H1 (cell line): ENCODE results near the gene CEP78. TPM values are rescaled to one million over a fixed set of nuclear protein-coding genes. Genes with fewer than 3 reads are reported as not detected.

Experiments used
- CTCF ChIA-PET: fragments of 300-600 bp; sonication (Branson Sonifier 250); formaldehyde crosslinking; loops from one replicate; lab custom pipeline; 2021; ENCODE audit not compliant: partially characterized antibody; lab: Charles Lee
- POLR2A ChIA-PET: fragments of 300-600 bp; sonication (Branson Sonifier 250); formaldehyde crosslinking; loops from one replicate; lab custom pipeline; 2021; ENCODE audit warnings: inconsistent platforms; ENCODE audit not compliant: partially characterized antibody; lab: Charles Lee
- DNase-seq, 2 experiments: peaks; one replicate each; pipeline versions ENCODE4 v3.0.0 to v3.0.0-alpha.2; 2010 to 2022; ENCODE audit warnings: low spot score in 2 of 2, low read depth in 1 of 2, mixed read lengths in 1 of 2
- FAIRE-seq: peaks from 2 replicates; lab custom pipeline; 2011; peaks lifted over from hg19 to GRCh38; lab: Jason Lieb, UNC
- H2AFZ ChIP-seq: 2 replicates; pipeline ENCODE4 v1.8.1; 2012; ENCODE audit warnings: low read length, inconsistent platforms
- H2AK5ac ChIP-seq: 2 replicates; pipeline ENCODE4 v1.6.1; 2013; ENCODE audit warnings: low read depth, low read length
- H2BK120ac ChIP-seq: replicated peaks from 2 replicates; pipeline ENCODE3; 2013; ENCODE audit warnings: low read depth, low read length, inconsistent platforms
- H2BK12ac ChIP-seq: 2 replicates; pipeline ENCODE4 v1.6.1; 2013; ENCODE audit warnings: low read depth, low read length
- H2BK15ac ChIP-seq: 2 replicates; pipeline ENCODE4 v1.6.1; 2013; ENCODE audit warnings: low read length
- H2BK20ac ChIP-seq: 2 replicates; pipeline ENCODE4 v1.6.1; 2013; ENCODE audit warnings: low read length
- H2BK5ac ChIP-seq: 2 replicates; pipeline ENCODE4 v1.6.1; 2013; ENCODE audit warnings: low read depth, low read length
- H3K14ac ChIP-seq: 2 replicates; pipeline ENCODE4 v1.6.1; 2013; ENCODE audit warnings: inconsistent platforms; ENCODE audit not compliant: insufficient read length
- H3K18ac ChIP-seq: 2 replicates; pipeline ENCODE4 v1.6.1; 2013; ENCODE audit warnings: low read length; ENCODE audit errors: extremely low read depth
- H3K23ac ChIP-seq: 2 replicates; pipeline ENCODE4 v1.6.1; 2013; ENCODE audit warnings: inconsistent platforms; ENCODE audit not compliant: insufficient read length
- H3K23me2 ChIP-seq: 2 replicates; pipeline ENCODE4 v1.6.1; 2013; ENCODE audit warnings: low read depth, low read length
- H3K27ac ChIP-seq: 2 replicates; pipeline ENCODE4 v1.6.1; 2011; ENCODE audit warnings: low read depth, low read length, inconsistent platforms
- H3K27me3 ChIP-seq, 4 experiments: replicated peaks in 1 of 4; 1 replicate in 1 of 4; 2 replicates in 3 of 4; pipeline versions ENCODE4 v1.6.1 to v1.8.1; 2011 to 2013; ENCODE audit warnings: low read length in 3 of 4, mild to moderate bottlenecking in 3 of 4, inconsistent platforms in 2 of 4, mixed read lengths in 2 of 4, moderate library complexity in 1 of 4; ENCODE audit not compliant: control insufficient read depth in 3 of 4, insufficient read depth in 3 of 4; ENCODE audit errors: extremely low read depth in 1 of 4
- H3K36me3 ChIP-seq, 4 experiments: 2 replicates each; pipeline versions ENCODE4 v1.6.1 to v1.8.1; 2011 to 2013; ENCODE audit warnings: mild to moderate bottlenecking in 4 of 4, low read length in 3 of 4, moderate library complexity in 2 of 4, control low read depth in 1 of 4, inconsistent platforms in 1 of 4; ENCODE audit not compliant: insufficient read depth in 4 of 4, control insufficient read depth in 2 of 4
- H3K4ac ChIP-seq: replicated peaks from 2 replicates; pipeline ENCODE3; 2013; ENCODE audit warnings: low read length, low read depth, mixed read lengths, inconsistent platforms; ENCODE audit not compliant: insufficient read length
- H3K4me1 ChIP-seq, 4 experiments: replicated peaks in 1 of 4; 1 replicate in 1 of 4; 2 replicates in 3 of 4; pipeline versions ENCODE4 v1.6.1 to v1.8.1; 2011 to 2013; ENCODE audit warnings: low read length in 3 of 4, inconsistent platforms in 2 of 4, mixed read lengths in 1 of 4; ENCODE audit not compliant: insufficient read depth in 4 of 4, control insufficient read depth in 3 of 4
- H3K4me2 ChIP-seq, 2 experiments: 2 replicates each; pipeline versions ENCODE4 v1.6.1 to v1.8.1; 2011 to 2013; ENCODE audit warnings: low read depth in 2 of 2, low read length in 2 of 2, control low read depth in 1 of 2, inconsistent platforms in 1 of 2, mild to moderate bottlenecking in 1 of 2; ENCODE audit not compliant: insufficient read depth in 1 of 2
- H3K4me3 ChIP-seq, 4 experiments: fragments of 200-600, 300-600 bp in 1 of 4; sonication (generic), shearing (Covaris generic), sonication (Bioruptor Twin) in 1 of 4; 2 replicates each; pipeline versions ENCODE4 v1.5.1 to v1.8.1; 2011 to 2016; ENCODE audit warnings: low read length in 4 of 4, low read depth in 3 of 4, control low read depth in 2 of 4, inconsistent platforms in 2 of 4, mild to moderate bottlenecking in 2 of 4, mixed read lengths in 1 of 4, moderate library complexity in 1 of 4; ENCODE audit not compliant: insufficient read depth in 2 of 4; ENCODE audit errors: extremely low read depth in 1 of 4
- H3K56ac ChIP-seq: replicated peaks from 2 replicates; pipeline ENCODE3; 2013; ENCODE audit warnings: low read depth, mild to moderate bottlenecking, mixed read lengths, low read length, inconsistent platforms; ENCODE audit not compliant: insufficient read length
- H3K79me1 ChIP-seq: 2 replicates; pipeline ENCODE4 v1.6.1; 2013; ENCODE audit warnings: low read depth, low read length, control low read depth
- H3K79me2 ChIP-seq, 2 experiments: 2 replicates each; pipeline versions ENCODE4 v1.6.1 to v1.8.1; 2012 to 2013; ENCODE audit warnings: low read length in 2 of 2, mild to moderate bottlenecking in 2 of 2, inconsistent platforms in 1 of 2; ENCODE audit not compliant: insufficient read depth in 2 of 2, control insufficient read depth in 1 of 2
- H3K9ac ChIP-seq, 4 experiments: replicated peaks in 1 of 4; 1 replicate in 1 of 4; 2 replicates in 3 of 4; pipeline versions ENCODE4 v1.6.1 to v1.8.1; 2011 to 2013; ENCODE audit warnings: low read depth in 3 of 4, low read length in 3 of 4, control low read depth in 2 of 4, mild to moderate bottlenecking in 2 of 4, moderate library complexity in 2 of 4, inconsistent platforms in 1 of 4; ENCODE audit errors: extremely low read depth in 1 of 4
- H3K9me3 ChIP-seq, 2 experiments: 2 replicates each; pipeline versions ENCODE4 v1.6.1 to v1.8.1; 2012 to 2013; ENCODE audit warnings: mild to moderate bottlenecking in 2 of 2, moderate library complexity in 2 of 2, control low read depth in 1 of 2, inconsistent platforms in 1 of 2, low read depth in 1 of 2, low read length in 1 of 2, mixed read lengths in 1 of 2; ENCODE audit not compliant: insufficient read depth in 2 of 2
- H4K20me1 ChIP-seq, 2 experiments: replicated peaks in 1 of 2; 2 replicates each; pipeline versions ENCODE3 to v1.8.1; 2011 to 2013; ENCODE audit warnings: inconsistent platforms in 2 of 2, low read length in 2 of 2, mild to moderate bottlenecking in 1 of 2; ENCODE audit not compliant: insufficient read depth in 2 of 2, control insufficient read depth in 1 of 2
- H4K5ac ChIP-seq: 2 replicates; pipeline ENCODE4 v1.6.1; 2013; ENCODE audit warnings: low read length, low read depth, mixed read lengths, inconsistent platforms; ENCODE audit not compliant: insufficient read length
- H4K8ac ChIP-seq: 2 replicates; pipeline ENCODE4 v1.8.0; 2013; ENCODE audit warnings: mild to moderate bottlenecking, moderate library complexity, low read length, inconsistent platforms; ENCODE audit not compliant: insufficient read depth; ENCODE audit errors: extremely low read depth
- H4K91ac ChIP-seq: replicated peaks from 2 replicates; pipeline ENCODE3; 2013; ENCODE audit warnings: low read length, mixed read lengths, inconsistent platforms; ENCODE audit not compliant: insufficient read length
- CBX8 ChIP-seq: fragments of 300-800, 300-1000 bp; sonication (generic); IDR thresholded peaks from 2 replicates; pipeline ENCODE4 v1.7.1; 2016; ENCODE audit warnings: low read depth, low read length, borderline replicate concordance
- CHD2 ChIP-seq: IDR thresholded peaks from 2 replicates; pipeline ENCODE4 v1.6.1; 2012; ENCODE audit warnings: low read length, improper control_type of control experiment
- FOSL1 ChIP-seq: IDR thresholded peaks from 2 replicates; pipeline ENCODE4 v1.6.1; 2011; ENCODE audit warnings: mild to moderate bottlenecking, low read depth, low read length, moderate library complexity; ENCODE audit not compliant: insufficient read depth
- GTF2F1 ChIP-seq: IDR thresholded peaks from 2 replicates; pipeline ENCODE4 v1.6.1; 2012; ENCODE audit warnings: low read depth, low read length, improper control_type of control experiment, borderline replicate concordance
- MAFK ChIP-seq: IDR thresholded peaks from 2 replicates; pipeline ENCODE4 v1.6.1; 2012; ENCODE audit warnings: low read depth, mild to moderate bottlenecking, improper control_type of control experiment, low read length
- POU5F1 ChIP-seq: IDR thresholded peaks from 2 replicates; pipeline ENCODE4 v1.6.1; 2011; ENCODE audit warnings: low read depth, mild to moderate bottlenecking, low read length, moderate library complexity
- RXRA ChIP-seq: IDR thresholded peaks from 2 replicates; pipeline ENCODE4 v1.6.1; 2011; ENCODE audit warnings: low read depth, mild to moderate bottlenecking, low read length, moderate library complexity; ENCODE audit not compliant: insufficient read depth
- SAP30 ChIP-seq: fragments of 300-600 bp; sonication (generic); IDR thresholded peaks from 2 replicates; pipeline ENCODE4 v1.7.1; 2012; ENCODE audit warnings: low read length, moderate library complexity, mild to moderate bottlenecking, inconsistent platforms; ENCODE audit not compliant: insufficient read depth, insufficient replicate concordance
- TAF1 ChIP-seq: IDR thresholded peaks from 2 replicates; pipeline ENCODE4 v1.6.1; 2011; ENCODE audit warnings: mild to moderate bottlenecking, low read depth, low read length
- TAF7 ChIP-seq: optimal IDR thresholded peaks from 2 replicates; pipeline ENCODE3; 2011; ENCODE audit warnings: low read depth, mild to moderate bottlenecking, inconsistent platforms, low read length, moderate library complexity, borderline replicate concordance
- WGBS, 2 experiments: shearing (Covaris generic) in 1 of 2; methylation state at CpG; one replicate each; pipeline versions ENCODE4 v1.1.6 to v1.1.7; 2013 to 2015; ENCODE audit warnings: low lambda C conversion rate in 2 of 2, mixed read lengths in 2 of 2, inconsistent platforms in 1 of 2, low coverage in 1 of 2, missing lambda C conversion rate in 1 of 2; ENCODE audit not compliant: insufficient replicate concordance in 2 of 2, insufficient coverage in 1 of 2, insufficient read length in 1 of 2; ENCODE audit errors: extremely low coverage in 1 of 2, missing lambda C conversion rate in 1 of 2; 5-methylcytosine and 5-hydroxymethylcytosine counted together
- polyA plus RNA-seq, 7 experiments: library from polyadenylated mRNA; depleted of rRNA in 3 of 7; stranded (reverse) in 5 of 7; unstranded in 2 of 7; fragments of >200 nt in 5 of 7; fragments of 200-250 nt in 2 of 7; gene quantifications; 1 replicate in 5 of 7; 2 replicates in 1 of 7; 4 replicates in 1 of 7; pipeline versions ENCODE4 v1.2.1 to v1.2.3, GENCODE V29; 2011 to 2013; ENCODE audit warnings: missing spikeins in 2 of 7, mixed read lengths in 2 of 7
- total RNA-seq: library from RNA; stranded (reverse); fragmentation: NEBNext Ultra II Directional; extraction: Animal tissue kit (Norgen Biotek cat#: 25700); gene quantifications from 2 replicates; pipeline ENCODE4 v1.2.1, GENCODE V29; 2021
- TF ChIP-seq, protein P1 (sequence below): IDR thresholded peaks from 2 replicates; pipeline ENCODE4 v1.6.1; 2011; ENCODE audit warnings: low read length, improper control_type of control experiment

Gene CEP78
- total and polyA plus RNA-seq, 2 of the 8 experiments (the other 6 are each of a cell fraction or from before 2014, with no cell fraction given) = 10.3 to 40.9 TPM

DNA sequence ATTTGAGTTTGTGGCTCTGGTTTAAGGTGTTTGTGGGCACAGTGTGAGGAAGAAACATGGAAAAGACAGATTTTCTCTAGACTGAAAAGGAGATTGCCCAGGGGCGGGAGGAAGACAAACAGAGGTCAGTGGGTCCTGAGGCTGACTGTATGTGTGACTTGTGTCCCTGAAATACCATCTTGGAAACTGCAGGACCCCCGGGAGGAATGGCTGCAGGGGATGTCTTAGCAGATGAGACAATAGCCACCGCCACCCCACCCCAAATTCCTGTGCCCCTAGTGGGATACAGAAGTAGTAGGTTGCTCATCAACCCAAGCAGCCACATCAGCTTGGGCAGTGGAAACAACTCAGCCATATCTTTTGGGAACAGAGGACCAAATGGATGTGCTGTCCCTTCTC, 59.3 kb downstream of the CEP78 start:
- Histone ChIP-seq H3K36me3 (peaks cover 4 to 15% (median 4%) of the 10 kb centered on the region in 4 experiments; a peak in 4 of 8 replicates), H3K56ac (no peak overlapping the region), H3K79me2 (peaks cover 15 to 32% of the 10 kb centered on the region in 2 experiments), H3K18ac (no peak overlapping the region), H2BK15ac (peak overlapping the region; percentile 10; the same call in 1 of the 2 replicates), H4K5ac (no peak overlapping the region), H2AFZ (no peak overlapping the region), H2BK20ac (no peak overlapping the region), H4K20me1 (peaks cover 4 to 9% of the 10 kb centered on the region in 2 experiments), H3K4me2 (peak overlapping the region; percentile 83 to 87; a peak in 2 of 4 replicates), H4K91ac (peak overlapping the region; percentile 11), H2AK5ac (no peak overlapping the region; the same call in 1 of the 2 replicates), H2BK120ac (no peak overlapping the region), H2BK12ac (peak overlapping the region; percentile 77), H3K4ac (peak overlapping the region; percentile 34), H2BK5ac (peak overlapping the region; percentile 62; the same call in 1 of the 2 replicates), H3K23me2 (peaks cover 7% of the 10 kb centered on the region; the same call in 1 of the 2 replicates), H4K8ac (no peak overlapping the region; the same call in 1 of the 2 replicates), H3K4me1 (peaks cover 8 to 16% (median 12%) of the 10 kb centered on the region in 4 experiments; a peak in 6 of 7 replicates), H3K27ac (no peak overlapping the region), H3K27me3 (no peaks in the 10 kb centered on the region), H3K9me3 (no peaks in the 10 kb centered on the region), H3K14ac (no peak overlapping the region), H3K4me3 (peak overlapping the region in 1 of 4 experiments; percentile 89; a peak in 1 of 8 replicates), H3K9ac (peak overlapping the region in 1 of 4 experiments; percentile 11; a peak in 1 of 7 replicates), H3K23ac (no peak overlapping the region), H3K79me1 (peaks cover 2% of the 10 kb centered on the region)
- DNase-seq (peak in 1 of 2 experiments; percentile 44), FAIRE-seq (no peak)
- 82% methylated on average over 3 of the region's 3 CpGs; no CpG with 5 or more reads in 1 of the 2 experiments for WGBS, 2 experiments
- POLR2A ChIA-PET = interaction anchor here (1.2 to 27.8 kb wide), 9 partner anchors 14 to 318 kb away, joined by 3 to 936 read pairs (median 16); partner anchors contain the start of gene CEP78
- CTCF ChIA-PET = interaction anchor here (1.0 to 3.2 kb wide), 4 partner anchors 10 to 75 kb away, joined by 3 to 21 read pairs (median 4); no protein-coding TSS in a partner anchor
- TF ChIP-seq, protein P1, sequence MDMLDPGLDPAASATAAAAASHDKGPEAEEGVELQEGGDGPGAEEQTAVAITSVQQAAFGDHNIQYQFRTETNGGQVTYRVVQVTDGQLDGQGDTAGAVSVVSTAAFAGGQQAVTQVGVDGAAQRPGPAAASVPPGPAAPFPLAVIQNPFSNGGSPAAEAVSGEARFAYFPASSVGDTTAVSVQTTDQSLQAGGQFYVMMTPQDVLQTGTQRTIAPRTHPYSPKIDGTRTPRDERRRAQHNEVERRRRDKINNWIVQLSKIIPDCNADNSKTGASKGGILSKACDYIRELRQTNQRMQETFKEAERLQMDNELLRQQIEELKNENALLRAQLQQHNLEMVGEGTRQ = no peak
- no peak for TF ChIP-seq GTF2F1
- no peak for TF ChIP-seq TAF7
- no peak for TF ChIP-seq MAFK
- TF ChIP-seq SAP30 = no peak
- TF ChIP-seq TAF1 = no peak
- no peak for TF ChIP-seq POU5F1
- TF ChIP-seq RXRA = no peak
- TF ChIP-seq CHD2 = no peak
- no peak for TF ChIP-seq CBX8
- TF ChIP-seq FOSL1 = no peak
